T-helper 17 cell (primary cell): Measurements from ENCODE around the gene OR2J2. TPM values are rescaled to one million over a fixed set of nuclear protein-coding genes. Genes with fewer than 3 reads are reported as not detected.
"Not testable (repeated sequence)": the region's sequence is repeated elsewhere in the genome, so short reads cannot be mapped to it uniquely, and the experiment has no call there.

Experiments used
- ATAC-seq: fragments of 150-1000 bp; cut with Tn5 transposase; 2 replicates; pipeline ENCODE4 v1.10.0; 2021; ENCODE audit warnings: mild to moderate bottlenecking, moderate library complexity
- DNase-seq, 3 donors: peaks; one replicate each; pipeline versions ENCODE4 v3.0.0 to v3.0.0-alpha.2; 2020 to 2021
- H3K9me3 ChIP-seq: one replicate; pipeline ENCODE4 v1.7.0; 2013; ENCODE audit warnings: low read length, mild to moderate bottlenecking; ENCODE audit not compliant: control insufficient read depth, poor library complexity, severe bottlenecking
- H3K27ac Mint-ChIP-seq: one replicate; pipeline ENCODE4 v1.8.0; 2022; ENCODE audit warnings: mild to moderate bottlenecking, moderate library complexity, mixed read lengths
- H3K27me3 Mint-ChIP-seq: one replicate; pipeline ENCODE4 v1.8.0; 2022; ENCODE audit warnings: mixed read lengths
- H3K36me3 Mint-ChIP-seq: one replicate; pipeline ENCODE4 v1.8.0; 2022; ENCODE audit warnings: low read depth, mixed read lengths
- H3K4me1 Mint-ChIP-seq: one replicate; pipeline ENCODE4 v1.8.0; 2022; ENCODE audit warnings: mild to moderate bottlenecking, mixed read lengths
- H3K4me3 Mint-ChIP-seq: one replicate; pipeline ENCODE4 v1.8.0; 2022; ENCODE audit warnings: mild to moderate bottlenecking, moderate library complexity, mixed read lengths
- total RNA-seq, 4 donors: library from RNA in 2 of 4; stranded (reverse) in 2 of 4; gene quantifications; one replicate each; pipeline ENCODE4 v1.2.3 and lab custom pipeline; 2022 to 2026

OR2J2 gene
- total RNA-seq (not detected), total RNA-seq (lab: John Stamatoyannopoulos, UW) (0 reads per million in 2 donors)

DNA sequence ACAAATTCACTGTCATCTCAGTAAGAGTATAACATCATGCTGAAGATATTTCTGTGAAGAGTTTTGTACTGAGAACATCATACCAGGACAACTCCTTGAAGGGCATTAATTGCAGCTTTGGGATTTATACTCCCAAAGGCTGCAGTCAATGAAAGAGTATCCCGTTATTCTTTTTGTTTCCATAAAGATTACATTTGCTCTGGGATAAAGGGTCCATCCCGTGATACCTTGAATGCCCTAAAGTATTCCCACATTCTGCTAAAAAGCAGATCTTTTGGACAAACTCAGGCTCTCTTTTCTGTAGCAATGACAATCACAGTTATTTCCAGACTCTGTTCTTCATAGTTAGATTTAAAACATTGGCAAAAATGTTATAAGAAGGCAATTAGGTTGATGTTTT, at the start of gene OR2J2:
Gene OR2J2, plus strand, starts transcription at position 301 of the 400 bp plus-strand sequence. CDS start 2,729 bp downstream, outside the sequence.
- not testable (repeated sequence) for DNase-seq, H3K4me3 Mint-ChIP-seq, H3K9me3 ChIP-seq, H3K27ac Mint-ChIP-seq, H3K4me1 Mint-ChIP-seq, H3K36me3 Mint-ChIP-seq, ATAC-seq
- peaks cover 41% of the 10 kb centered on the region for H3K27me3 Mint-ChIP-seq

DNA sequence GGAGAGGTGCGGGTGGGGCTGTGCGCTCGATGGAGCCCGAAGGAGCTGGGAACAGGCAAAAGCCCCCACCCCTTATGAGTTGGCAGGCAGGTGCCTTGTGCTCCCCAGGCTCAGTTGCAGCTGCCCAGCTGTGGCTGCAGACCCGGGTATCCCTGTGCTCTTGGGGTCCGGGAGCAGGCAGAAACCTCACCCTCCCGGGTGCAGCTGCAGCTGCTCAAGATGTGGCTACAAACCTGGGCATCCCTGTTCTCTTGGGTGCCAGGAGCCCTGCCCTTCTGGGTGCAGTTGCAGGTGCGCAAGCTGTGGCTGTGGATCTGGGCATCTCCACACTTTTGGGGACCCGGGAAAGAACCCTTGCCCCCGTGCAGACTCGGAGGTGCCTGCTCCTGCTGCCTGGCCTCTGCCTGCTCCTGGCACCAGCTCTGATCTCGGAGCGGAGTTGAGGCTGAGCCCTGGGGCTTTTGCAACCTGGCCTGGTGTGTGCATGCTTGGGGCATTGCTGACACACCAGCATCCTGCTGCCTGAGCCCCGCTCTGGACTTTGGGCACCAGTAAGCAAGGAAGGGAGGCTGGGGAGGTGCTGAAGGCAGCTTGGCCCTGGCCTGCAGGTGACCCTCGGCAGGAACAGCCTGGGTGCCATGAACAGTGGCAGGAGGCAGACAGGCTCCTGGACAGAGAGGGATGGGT, 41.2 kb upstream of the OR2J2 start:
- H3K4me3 Mint-ChIP-seq = no peak overlapping the region
- H3K27me3 Mint-ChIP-seq = peaks cover 61% of the 10 kb centered on the region
- no peaks in the 10 kb centered on the region for H3K4me1 Mint-ChIP-seq

DNA sequence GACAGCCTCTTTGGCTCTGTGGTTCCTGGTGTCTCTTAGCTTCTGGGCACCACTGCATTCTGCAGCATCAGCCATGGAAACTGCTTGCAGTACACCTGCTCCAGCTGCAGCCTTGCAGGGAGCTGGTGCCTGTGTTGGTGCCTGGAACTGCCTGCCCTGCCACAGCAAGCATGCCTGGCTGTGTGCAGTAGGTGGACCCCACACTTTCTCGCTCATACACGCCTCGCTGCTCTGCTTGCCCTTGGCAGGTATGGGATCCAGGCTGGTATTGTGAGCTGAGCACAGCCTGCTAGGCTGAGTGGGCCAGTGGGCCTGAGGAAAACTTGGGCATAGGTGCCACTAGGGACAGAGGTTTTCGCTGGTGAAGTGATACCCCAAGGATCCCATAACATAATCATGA, 40.1 kb upstream of the OR2J2 start:
- H3K4me3 Mint-ChIP-seq = no peak overlapping the region
- H3K36me3 Mint-ChIP-seq = peaks cover 7% of the 10 kb centered on the region
- DNase-seq (no peak), ATAC-seq (no peak)
- no peaks in the 10 kb centered on the region for H3K9me3 ChIP-seq
- H3K4me1 Mint-ChIP-seq = no peaks in the 10 kb centered on the region
- no peak overlapping the region for H3K27ac Mint-ChIP-seq
- H3K27me3 Mint-ChIP-seq = peaks cover 69% of the 10 kb centered on the region

More for the DNA sequence above, 41.2 kb upstream of the OR2J2 start:
- ATAC-seq = no peak
- H3K27ac Mint-ChIP-seq = no peak overlapping the region
- peaks cover 5% of the 10 kb centered on the region for H3K36me3 Mint-ChIP-seq
- H3K9me3 ChIP-seq = no peaks in the 10 kb centered on the region
- no peak for DNase-seq

DNA sequence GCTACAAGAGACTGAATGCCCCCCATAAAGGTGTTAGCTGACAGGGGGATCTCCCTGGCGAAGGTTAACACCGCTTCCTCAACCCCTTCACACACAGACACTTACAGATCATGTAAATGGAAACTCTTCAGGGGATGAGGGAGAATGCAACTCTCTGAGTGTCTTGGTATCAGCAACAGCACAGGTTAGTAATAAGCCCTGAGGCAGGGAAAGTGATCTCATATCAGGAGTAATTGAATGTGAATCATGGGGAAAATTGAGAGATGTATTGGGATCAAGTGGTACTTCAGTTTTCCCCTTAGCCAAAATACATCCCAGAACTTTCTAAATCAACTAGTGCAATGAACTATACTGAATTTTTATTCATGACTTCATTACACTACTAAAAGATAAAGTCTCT, 39.0 kb upstream of the OR2J2 start:
- Mint-ChIP-seq H3K4me1 (no peaks in the 10 kb centered on the region), H3K27ac (no peak overlapping the region), H3K27me3 (peaks cover 64% of the 10 kb centered on the region)

DNA sequence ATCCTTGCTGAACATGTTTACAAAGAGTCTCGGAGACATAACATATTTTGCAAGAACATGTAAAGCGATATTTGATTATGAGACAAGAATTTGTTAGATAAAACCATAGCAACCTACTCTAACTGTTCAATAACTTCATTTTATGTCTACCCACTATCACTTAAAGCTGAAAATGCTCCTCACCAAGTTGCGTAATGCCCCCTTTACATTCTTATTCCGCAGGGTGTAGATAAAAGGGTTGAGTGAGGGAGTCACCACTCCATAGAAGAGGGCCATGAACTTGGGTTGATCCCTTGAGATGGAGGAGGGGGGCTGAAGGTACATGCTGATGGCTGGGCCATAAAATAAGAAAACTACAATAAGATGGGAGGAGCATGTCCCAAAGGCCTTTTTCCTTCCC, 33.0 kb upstream of the OR2J2 start:
- H3K36me3 Mint-ChIP-seq = peaks cover 4% of the 10 kb centered on the region
- H3K9me3 ChIP-seq = no peaks in the 10 kb centered on the region
- ATAC-seq (no peak), DNase-seq (no peak)
- peaks cover 46% of the 10 kb centered on the region for H3K27me3 Mint-ChIP-seq
- H3K27ac Mint-ChIP-seq = no peak overlapping the region
- H3K4me3 Mint-ChIP-seq = no peak overlapping the region
- no peaks in the 10 kb centered on the region for H3K4me1 Mint-ChIP-seq

More for the DNA sequence above, 39.0 kb upstream of the OR2J2 start:
- H3K36me3 Mint-ChIP-seq = peaks cover 7% of the 10 kb centered on the region
- no peak overlapping the region for H3K4me3 Mint-ChIP-seq
- H3K9me3 ChIP-seq = no peaks in the 10 kb centered on the region
- ATAC-seq (no peak), DNase-seq (no peak)

DNA sequence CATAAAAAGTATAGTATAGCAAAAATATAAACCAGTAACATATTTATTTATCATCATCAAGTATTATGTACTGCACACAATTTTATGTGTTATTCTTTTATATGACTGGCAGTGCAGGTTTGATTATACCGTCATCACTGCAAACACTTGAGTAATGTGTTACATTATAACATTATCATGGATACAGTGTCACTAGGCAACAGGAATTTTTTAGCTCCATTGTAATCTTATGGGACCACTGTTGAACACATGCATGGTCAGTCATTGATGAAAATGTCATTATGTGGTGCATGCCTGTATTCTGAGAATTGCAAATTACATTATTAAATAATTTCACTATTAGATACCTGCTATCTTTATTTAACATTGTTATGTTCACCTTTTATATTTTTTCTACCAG, 29.1 kb upstream of the OR2J2 start:
- H3K9me3 ChIP-seq = no peaks in the 10 kb centered on the region
- ATAC-seq (no peak), DNase-seq (no peak)
- Mint-ChIP-seq H3K27ac (no peak overlapping the region), H3K36me3 (no peaks in the 10 kb centered on the region), H3K4me3 (no peak overlapping the region), H3K27me3 (peaks cover 34% of the 10 kb centered on the region), H3K4me1 (no peaks in the 10 kb centered on the region)

DNA sequence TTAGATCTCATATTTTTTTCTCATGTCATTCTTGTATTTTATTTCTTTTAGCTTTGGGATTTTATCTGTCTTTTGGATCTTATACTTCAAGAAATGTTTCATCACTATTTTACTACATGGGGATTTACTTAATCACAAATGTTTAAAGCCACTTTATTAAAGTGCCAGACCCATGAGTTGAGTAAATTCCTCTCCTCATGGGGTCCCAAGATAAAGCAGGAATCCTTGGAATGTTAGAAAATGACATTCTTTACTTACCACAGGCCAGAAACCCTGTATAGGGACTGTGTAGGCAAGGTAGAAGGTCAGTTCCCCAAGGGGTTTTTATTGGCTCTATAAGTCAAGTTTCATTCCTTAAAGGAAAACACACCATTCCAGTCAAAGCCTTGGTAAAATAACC, 28.4 kb upstream of the OR2J2 start:
- H3K36me3 Mint-ChIP-seq = no peaks in the 10 kb centered on the region
- no peak for ATAC-seq
- H3K4me1 Mint-ChIP-seq = no peaks in the 10 kb centered on the region
- DNase-seq = no peak
- H3K27ac Mint-ChIP-seq = no peak overlapping the region
- no peak overlapping the region for H3K4me3 Mint-ChIP-seq
- peaks cover 34% of the 10 kb centered on the region for H3K27me3 Mint-ChIP-seq
- no peaks in the 10 kb centered on the region for H3K9me3 ChIP-seq

DNA sequence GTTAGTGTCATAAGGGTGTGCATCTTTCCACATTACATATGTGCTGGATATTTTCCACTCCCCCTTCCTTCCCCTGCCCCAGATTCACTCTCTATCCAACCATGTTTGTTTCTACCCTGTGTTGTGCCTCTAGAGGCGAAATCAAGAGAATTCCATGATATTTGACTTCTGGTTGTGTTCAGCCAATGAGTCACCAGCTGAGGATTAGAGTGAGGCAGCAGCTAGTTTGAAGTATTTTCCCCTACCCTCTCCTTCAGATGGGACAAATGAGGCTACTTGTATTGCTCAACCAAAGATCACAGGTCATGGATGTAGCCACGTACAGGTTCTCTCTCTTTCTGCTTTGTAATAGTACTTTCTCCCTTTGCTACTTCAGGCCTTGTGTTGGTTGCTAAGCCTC, 24.5 kb upstream of the OR2J2 start:
- H3K36me3 Mint-ChIP-seq = no peaks in the 10 kb centered on the region
- DNase-seq = no peak
- no peak overlapping the region for H3K4me3 Mint-ChIP-seq
- peaks cover 3% of the 10 kb centered on the region for H3K9me3 ChIP-seq
- peaks cover 11% of the 10 kb centered on the region for H3K27me3 Mint-ChIP-seq
- no peak for ATAC-seq
- H3K4me1 Mint-ChIP-seq = no peaks in the 10 kb centered on the region
- no peak overlapping the region for H3K27ac Mint-ChIP-seq

DNA sequence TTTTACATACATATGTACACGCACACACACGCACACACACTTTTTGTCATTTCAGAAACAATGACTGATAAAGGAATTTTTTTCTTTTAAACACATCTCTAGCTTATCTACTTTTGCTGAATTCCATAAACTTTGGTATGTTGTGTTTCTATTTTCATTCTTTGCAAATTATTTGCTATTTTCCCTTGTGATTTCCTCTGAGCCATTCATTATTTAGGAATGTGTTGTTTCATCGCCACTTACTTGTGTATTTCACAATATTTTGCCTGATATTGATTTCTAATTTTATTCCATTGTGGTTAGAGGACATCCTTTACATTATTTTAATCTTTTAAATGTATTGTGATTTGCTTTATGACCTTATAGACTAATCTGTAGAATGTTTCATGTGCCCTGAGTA, 23.6 kb upstream of the OR2J2 start:
- Mint-ChIP-seq H3K4me3 (no peak overlapping the region), H3K4me1 (no peaks in the 10 kb centered on the region), H3K27ac (no peak overlapping the region), H3K27me3 (peaks cover 11% of the 10 kb centered on the region), H3K36me3 (no peaks in the 10 kb centered on the region)
- ATAC-seq (no peak), DNase-seq (no peak)
- H3K9me3 ChIP-seq = peaks cover 3% of the 10 kb centered on the region

DNA sequence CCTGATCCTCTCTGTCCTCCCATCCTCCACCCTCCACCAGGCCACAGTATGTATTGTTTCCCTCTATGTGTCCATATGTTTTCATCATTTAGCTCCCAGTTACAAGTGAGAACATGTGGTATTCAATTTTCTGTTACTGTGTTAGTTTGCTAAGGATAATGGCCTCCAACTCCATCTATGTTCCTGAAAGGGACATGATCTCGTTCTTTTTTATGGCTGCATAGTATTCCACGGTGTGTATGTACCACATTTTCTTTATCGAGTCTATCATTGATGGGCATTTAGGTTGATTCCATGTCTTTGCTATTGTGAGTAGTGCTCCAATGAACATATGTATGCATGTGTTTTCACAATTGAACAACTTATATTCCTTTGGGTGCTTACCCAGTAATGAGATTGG, 21.3 kb upstream of the OR2J2 start:
- H3K4me3 Mint-ChIP-seq, H3K9me3 ChIP-seq, H3K36me3 Mint-ChIP-seq, ATAC-seq, H3K27ac Mint-ChIP-seq, DNase-seq, H3K4me1 Mint-ChIP-seq: not testable (repeated sequence)
- peaks cover 15% of the 10 kb centered on the region for H3K27me3 Mint-ChIP-seq

DNA sequence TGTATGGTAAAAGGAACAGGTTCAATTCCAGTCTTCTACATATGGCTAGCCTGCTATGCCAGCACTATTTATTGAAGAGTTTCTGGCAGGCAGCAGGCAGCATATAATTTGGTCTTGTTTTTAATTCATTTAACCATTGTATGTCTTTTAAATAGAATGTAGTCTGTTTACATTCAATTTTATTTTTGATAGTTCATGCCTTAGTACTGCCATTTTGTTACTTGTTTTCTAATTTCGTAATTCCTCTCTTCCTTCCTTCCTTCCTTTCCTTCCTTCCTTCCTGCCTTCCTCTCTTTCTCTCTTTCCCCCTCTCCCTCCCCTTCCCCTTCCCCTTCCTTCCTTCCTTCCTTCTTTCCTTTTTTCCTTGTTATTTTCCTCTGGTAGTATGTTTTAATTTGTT, 17.6 kb upstream of the OR2J2 start:
- peaks cover 3% of the 10 kb centered on the region for H3K9me3 ChIP-seq
- Mint-ChIP-seq H3K4me3 (no peak overlapping the region), H3K4me1 (no peaks in the 10 kb centered on the region), H3K27ac (no peak overlapping the region), H3K27me3 (peaks cover 16% of the 10 kb centered on the region), H3K36me3 (no peaks in the 10 kb centered on the region)
- ATAC-seq = no peak
- no peak for DNase-seq

DNA sequence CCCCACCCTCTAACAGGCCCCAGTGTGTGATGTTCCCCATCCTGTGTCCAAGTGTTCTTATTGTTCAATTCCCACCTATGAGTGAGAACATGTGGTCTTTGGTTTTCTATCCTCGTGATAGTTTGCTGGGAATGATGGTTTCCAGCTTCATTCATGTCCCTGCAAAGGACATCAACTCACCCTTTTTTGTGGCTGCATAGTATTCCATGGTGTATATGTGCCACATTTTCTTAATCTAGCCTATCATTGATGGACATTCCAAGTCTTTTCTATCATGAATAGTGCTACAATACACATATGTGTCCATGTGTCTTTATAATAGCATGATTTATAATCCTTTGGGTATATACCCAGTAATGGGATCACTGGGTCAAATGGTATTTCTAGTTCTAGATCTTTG, 15.5 kb upstream of the OR2J2 start:
- not testable (repeated sequence) for ATAC-seq, H3K4me1 Mint-ChIP-seq

DNA sequence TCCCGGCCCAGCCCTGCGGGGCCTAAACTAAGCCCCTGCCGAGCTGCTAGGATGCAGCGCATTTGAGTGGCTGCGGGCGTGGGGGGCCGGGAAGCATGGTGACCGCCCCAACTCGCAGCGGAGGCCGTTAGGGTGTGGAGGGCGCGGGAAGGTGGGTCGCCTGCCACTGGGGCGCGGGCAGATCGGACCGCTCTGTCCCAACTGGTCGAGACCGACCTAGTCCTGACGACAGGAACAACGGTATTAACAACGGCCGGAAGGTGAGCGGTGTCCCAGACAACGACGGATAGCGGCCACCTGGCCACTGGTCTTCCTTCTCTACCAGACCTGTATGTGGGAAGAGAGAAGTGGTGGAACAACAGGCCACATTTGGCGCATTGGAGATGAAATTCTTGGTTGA, 10.8 kb upstream of the OR2J2 start:
- not testable (repeated sequence) for H3K36me3 Mint-ChIP-seq, DNase-seq, H3K9me3 ChIP-seq, H3K27ac Mint-ChIP-seq, H3K4me3 Mint-ChIP-seq, H3K4me1 Mint-ChIP-seq, ATAC-seq
- H3K27me3 Mint-ChIP-seq = peaks cover 53% of the 10 kb centered on the region

More for the DNA sequence above, 15.5 kb upstream of the OR2J2 start:
- peaks cover 22% of the 10 kb centered on the region for H3K27me3 Mint-ChIP-seq
- not testable (repeated sequence) for H3K36me3 Mint-ChIP-seq, H3K9me3 ChIP-seq, H3K27ac Mint-ChIP-seq, H3K4me3 Mint-ChIP-seq, DNase-seq

DNA sequence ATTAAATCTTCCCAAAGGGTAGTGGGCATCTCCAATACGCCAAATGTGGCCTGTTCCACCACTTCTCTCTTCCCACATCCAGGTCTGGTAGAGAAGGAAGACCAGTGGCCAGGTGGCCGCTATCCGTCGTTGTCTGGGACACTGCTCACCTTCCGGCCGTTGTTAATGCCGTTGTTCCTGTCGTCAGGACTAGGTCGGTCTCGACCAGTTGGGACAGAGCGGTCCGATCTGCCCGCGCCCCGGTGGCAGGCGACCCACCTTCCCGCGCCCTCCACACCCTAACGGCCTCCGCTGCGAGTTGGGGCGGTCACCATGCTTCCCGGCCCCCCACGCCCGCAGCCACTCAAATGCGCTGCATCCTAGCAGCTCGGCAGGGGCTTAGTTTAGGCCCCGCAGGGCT, 5.1 kb upstream of the OR2J2 start:
- not testable (repeated sequence) for H3K36me3 Mint-ChIP-seq, H3K4me1 Mint-ChIP-seq, H3K9me3 ChIP-seq, ATAC-seq, H3K4me3 Mint-ChIP-seq, H3K27ac Mint-ChIP-seq, DNase-seq
- peaks cover 51% of the 10 kb centered on the region for H3K27me3 Mint-ChIP-seq
